HG02884 (cell line): ENCODE measurements around the gene RESF1.

Source experiments
- ATAC-seq: cut with Tn5 transposase; IDR thresholded peaks from one replicate; pipeline ENCODE4 v1.9.1; 2021; ENCODE audit warnings: mild to moderate bottlenecking, moderate library complexity; ENCODE audit not compliant: unreplicated experiment

RESF1 gene

GRCh38 chr12:32005496-32006125 is 46.4 kb downstream of the RESF1 start:
- no peak for ATAC-seq
